Activated CD4-positive, alpha-beta T cell treated with anti-CD3 and anti-CD28 coated beads for 36 hours (primary cell): ENCODE measurements around the gene EMSY. TPM values are rescaled to one million over a fixed set of nuclear protein-coding genes. Genes with fewer than 3 reads are reported as not detected.
"Not testable (repeated sequence)": the region's sequence is repeated elsewhere in the genome, so short reads cannot be mapped to it uniquely, and the experiment has no call there.

Experiments
- ATAC-seq: fragments of 200-7000 bp; cut with Tn5 transposase; one replicate; pipeline ENCODE4 v1.10.0; 2021; ENCODE audit warnings: mild to moderate bottlenecking, moderate library complexity
- CTCF ChIA-PET: fragments of 350-600 bp; sonication (Branson Sonifier 250); formaldehyde crosslinking; loops from one replicate; lab custom pipeline; 2021; ENCODE audit warnings: antibody characterized with exemption; lab: Charles Lee
- POLR2A ChIA-PET: fragments of 350-600 bp; sonication (Branson Sonifier 250); formaldehyde crosslinking; loops from one replicate; lab custom pipeline; 2021; ENCODE audit warnings: antibody characterized with exemption, inconsistent platforms; lab: Charles Lee
- DNase-seq: peaks from one replicate; pipeline ENCODE4 v3.0.0-alpha.2; 2020
- H3K27ac Mint-ChIP-seq: one replicate; pipeline ENCODE4 v1.8.0; 2021; ENCODE audit warnings: mixed read lengths
- H3K27me3 Mint-ChIP-seq: one replicate; pipeline ENCODE4 v1.8.0; 2021; ENCODE audit warnings: mixed read lengths
- H3K36me3 Mint-ChIP-seq: one replicate; pipeline ENCODE4 v1.8.0; 2021; ENCODE audit warnings: low read depth, mixed read lengths
- H3K4me1 Mint-ChIP-seq: one replicate; pipeline ENCODE4 v1.8.0; 2021; ENCODE audit warnings: mixed read lengths
- H3K4me3 Mint-ChIP-seq: one replicate; pipeline ENCODE4 v1.8.0; 2021; ENCODE audit warnings: mild to moderate bottlenecking, moderate library complexity, mixed read lengths
- H3K9me3 Mint-ChIP-seq: one replicate; pipeline ENCODE4 v1.8.0; 2021; ENCODE audit warnings: low read depth, mixed read lengths
- intact Hi-C, 2 experiments: fragments of 100-400 bp; cut with DNase I in 1 of 2; cut with micrococcal nuclease in 1 of 2; formaldehyde crosslinking; loops; one replicate each; pipeline versions ENCODE4 v1.14.2 to v1.15.1; 2022 to 2024; cut with DNase I, micrococcal nuclease
- total RNA-seq, 2 experiments: library from RNA; stranded (reverse); gene quantifications; one replicate each; pipeline ENCODE4 v1.2.3, GENCODE V29; 2021

Gene EMSY
- total RNA-seq, 2 experiments from 2014 or later, result 28.5 to 35.4 TPM

DNA sequence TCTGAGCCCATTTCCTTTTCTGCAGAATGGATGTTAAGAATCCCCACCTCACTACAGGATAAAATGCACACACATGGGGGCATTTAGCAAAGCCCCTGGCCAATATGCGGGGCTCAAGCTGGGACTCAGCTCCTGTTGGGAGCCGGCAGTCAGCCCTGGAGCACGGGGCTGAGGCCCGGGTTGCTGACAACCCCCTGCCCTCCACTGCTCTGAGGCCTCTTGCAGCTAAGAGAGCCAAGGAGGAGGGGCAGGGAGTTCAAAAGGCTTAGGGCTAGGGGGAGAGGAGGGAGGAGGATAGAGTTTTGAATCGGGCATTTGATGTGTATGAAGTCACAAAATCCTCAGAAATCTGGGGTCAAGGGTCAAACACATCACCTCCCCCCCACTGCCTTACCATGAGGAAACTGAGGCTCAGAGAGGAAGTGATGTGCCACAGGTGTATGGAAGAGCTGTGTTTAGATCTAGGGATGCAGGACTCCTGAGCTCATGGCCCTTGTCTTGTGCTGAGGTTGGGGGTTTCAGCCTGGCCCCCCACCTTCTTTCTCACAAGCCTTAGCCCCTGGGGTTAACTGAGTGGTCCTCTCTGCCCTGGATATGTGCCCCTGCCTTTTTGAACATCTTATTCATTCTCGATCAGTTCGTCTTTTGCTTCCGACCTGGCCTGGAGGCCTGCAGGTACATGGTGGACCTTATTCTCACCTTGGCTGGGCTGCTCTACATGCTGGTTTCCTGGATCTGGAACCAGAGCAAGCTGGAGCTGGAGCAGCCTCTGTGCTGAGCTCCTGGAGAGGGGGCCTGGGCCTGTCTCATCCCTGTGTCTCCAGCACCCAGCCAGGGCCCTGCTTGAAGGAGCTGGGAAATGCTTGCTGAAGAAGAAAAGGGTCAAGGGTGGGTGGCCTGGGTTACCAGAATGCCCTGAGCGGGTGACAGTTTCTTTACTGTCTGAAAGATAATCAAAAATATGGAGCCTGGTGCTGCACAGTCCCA is 145.4 kb downstream of the EMSY start:
- Mint-ChIP-seq H3K4me3 (no peak overlapping the region), H3K27ac (peak overlapping the region; percentile 75), H3K36me3 (no peaks in the 10 kb centered on the region), H3K9me3 (no peaks in the 10 kb centered on the region), H3K4me1 (peaks cover 22% of the 10 kb centered on the region), H3K27me3 (peaks cover 2% of the 10 kb centered on the region)
- ChIA-PET CTCF (no interaction called here), POLR2A (interaction anchor here (0.8 kb wide), 1 partner anchor 40 kb away, joined by 3 read pairs; no protein-coding TSS in a partner anchor)
- intact Hi-C loops, result loop anchor here in 1 of 2 experiments (10.0 kb wide), 1 partner anchor 85 kb away; the partner anchor contains the start of gene LRRC32
- DNase-seq, result no peak
- no peak for ATAC-seq

GRCh38 chr11:76591416-76591815 is 146.6 kb downstream of the EMSY start:
- intact Hi-C loops, result loop anchor here in 1 of 2 experiments (10.0 kb wide), 1 partner anchor 83 kb away; the partner anchor contains the start of gene LRRC32
- ATAC-seq, result no peak
- Mint-ChIP-seq H3K36me3 (no peaks in the 10 kb centered on the region), H3K9me3 (no peaks in the 10 kb centered on the region), H3K27me3 (peaks cover 2% of the 10 kb centered on the region), H3K4me1 (peaks cover 22% of the 10 kb centered on the region), H3K4me3 (no peak overlapping the region), H3K27ac (no peak overlapping the region)
- CTCF ChIA-PET, result interaction anchor here (0.6 kb wide), 1 partner anchor 16 kb away, joined by 3 read pairs; no protein-coding TSS in a partner anchor
- no peak for DNase-seq
- POLR2A ChIA-PET, result no interaction called here

GRCh38 chr11:76592025-76592914 is 147.5 kb downstream of the EMSY start:
- Mint-ChIP-seq H3K36me3 (no peaks in the 10 kb centered on the region), H3K27me3 (peaks cover 4% of the 10 kb centered on the region), H3K9me3 (no peaks in the 10 kb centered on the region), H3K4me1 (peaks cover 22% of the 10 kb centered on the region), H3K27ac (no peak overlapping the region), H3K4me3 (no peak overlapping the region)
- CTCF ChIA-PET, result interaction anchor here (0.6 kb wide), 2 partner anchors 15 to 87 kb away, joined by 3 read pairs; no protein-coding TSS in a partner anchor
- POLR2A ChIA-PET, result no interaction called here
- ATAC-seq, result no peak
- intact Hi-C loops, result loop anchor here in 1 of 2 experiments (10.0 kb wide), 1 partner anchor 83 kb away; the partner anchor contains the start of gene LRRC32
- DNase-seq, result no peak

DNA sequence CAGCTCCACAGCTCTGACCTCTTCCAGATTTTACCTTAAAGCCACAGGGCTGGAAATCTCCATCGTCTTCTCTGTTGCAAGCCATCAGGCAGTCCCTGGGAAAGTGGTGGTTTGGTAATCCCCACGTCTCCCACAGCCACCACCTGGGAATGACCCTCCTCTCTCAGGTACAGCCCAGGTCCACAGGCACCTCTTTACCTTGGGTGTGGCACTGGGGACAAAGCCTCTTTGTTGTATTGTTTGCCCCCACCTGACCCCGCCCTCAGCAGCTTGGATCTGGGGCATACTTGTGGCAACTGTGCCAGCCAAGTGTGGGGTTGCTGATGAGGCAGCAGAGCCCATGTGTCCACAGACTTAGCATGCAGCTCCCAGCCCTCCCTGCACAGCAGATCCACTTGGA is 148.1 kb downstream of the EMSY start:
- no peak overlapping the region for H3K27ac Mint-ChIP-seq
- H3K4me1 Mint-ChIP-seq, result peaks cover 17% of the 10 kb centered on the region
- H3K4me3 Mint-ChIP-seq, result no peak overlapping the region
- CTCF ChIA-PET, result interaction anchor here (0.6 kb wide), 1 partner anchor 87 kb away, joined by 3 read pairs; no protein-coding TSS in a partner anchor
- H3K36me3 Mint-ChIP-seq, result no peaks in the 10 kb centered on the region
- intact Hi-C loops, result loop anchor here in 1 of 2 experiments (10.0 kb wide), 1 partner anchor 82 kb away; the partner anchor contains the start of gene LRRC32
- no peak for ATAC-seq
- H3K9me3 Mint-ChIP-seq, result no peaks in the 10 kb centered on the region
- POLR2A ChIA-PET, result no interaction called here
- H3K27me3 Mint-ChIP-seq, result peaks cover 4% of the 10 kb centered on the region
- no peak for DNase-seq

GRCh38 chr11:76595091-76595490 is 150.3 kb downstream of the EMSY start:
- ATAC-seq, CTCF ChIA-PET: not testable (repeated sequence)
- intact Hi-C loops, result loop anchor here in 1 of 2 experiments (10.0 kb wide), 1 partner anchor 80 kb away; the partner anchor contains the start of gene LRRC32

DNA sequence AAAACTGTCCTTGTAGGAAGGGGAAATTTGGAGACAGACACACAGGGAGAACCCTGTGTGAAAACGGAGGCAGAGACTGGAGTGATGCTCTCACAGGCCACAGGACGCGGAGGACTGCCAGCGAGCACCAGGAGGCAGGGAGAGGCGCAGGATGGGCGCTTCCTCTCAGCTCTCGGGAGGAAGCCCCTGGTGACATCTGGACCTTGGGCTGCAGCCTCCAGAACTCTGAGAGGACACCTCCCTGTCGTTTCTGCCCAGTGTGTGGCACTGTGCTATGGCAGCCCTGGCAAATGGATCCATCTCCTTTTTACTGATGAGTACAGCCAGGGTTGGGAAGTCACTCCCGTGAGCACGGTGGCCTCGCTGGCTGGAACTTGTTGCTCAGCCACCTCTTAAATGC is 151.8 kb downstream of the EMSY start:
- H3K27me3 Mint-ChIP-seq, result peaks cover 4% of the 10 kb centered on the region
- H3K4me3 Mint-ChIP-seq, result no peak overlapping the region
- ATAC-seq, result no peak
- no peak overlapping the region for H3K27ac Mint-ChIP-seq
- ChIA-PET POLR2A (no interaction called here), CTCF (no interaction called here)
- peaks cover 1% of the 10 kb centered on the region for H3K4me1 Mint-ChIP-seq
- H3K36me3 Mint-ChIP-seq, result no peaks in the 10 kb centered on the region
- intact Hi-C loops, result loop anchor here in 1 of 2 experiments (10.0 kb wide), 1 partner anchor 78 kb away; the partner anchor contains the start of gene LRRC32
- no peak for DNase-seq
- no peaks in the 10 kb centered on the region for H3K9me3 Mint-ChIP-seq

More at GRCh38 chr11:76595091-76595490, 150.3 kb downstream of the EMSY start:
- DNase-seq, POLR2A ChIA-PET, H3K9me3 Mint-ChIP-seq, H3K4me1 Mint-ChIP-seq, H3K27me3 Mint-ChIP-seq, H3K27ac Mint-ChIP-seq, H3K36me3 Mint-ChIP-seq, H3K4me3 Mint-ChIP-seq: not testable (repeated sequence)

DNA sequence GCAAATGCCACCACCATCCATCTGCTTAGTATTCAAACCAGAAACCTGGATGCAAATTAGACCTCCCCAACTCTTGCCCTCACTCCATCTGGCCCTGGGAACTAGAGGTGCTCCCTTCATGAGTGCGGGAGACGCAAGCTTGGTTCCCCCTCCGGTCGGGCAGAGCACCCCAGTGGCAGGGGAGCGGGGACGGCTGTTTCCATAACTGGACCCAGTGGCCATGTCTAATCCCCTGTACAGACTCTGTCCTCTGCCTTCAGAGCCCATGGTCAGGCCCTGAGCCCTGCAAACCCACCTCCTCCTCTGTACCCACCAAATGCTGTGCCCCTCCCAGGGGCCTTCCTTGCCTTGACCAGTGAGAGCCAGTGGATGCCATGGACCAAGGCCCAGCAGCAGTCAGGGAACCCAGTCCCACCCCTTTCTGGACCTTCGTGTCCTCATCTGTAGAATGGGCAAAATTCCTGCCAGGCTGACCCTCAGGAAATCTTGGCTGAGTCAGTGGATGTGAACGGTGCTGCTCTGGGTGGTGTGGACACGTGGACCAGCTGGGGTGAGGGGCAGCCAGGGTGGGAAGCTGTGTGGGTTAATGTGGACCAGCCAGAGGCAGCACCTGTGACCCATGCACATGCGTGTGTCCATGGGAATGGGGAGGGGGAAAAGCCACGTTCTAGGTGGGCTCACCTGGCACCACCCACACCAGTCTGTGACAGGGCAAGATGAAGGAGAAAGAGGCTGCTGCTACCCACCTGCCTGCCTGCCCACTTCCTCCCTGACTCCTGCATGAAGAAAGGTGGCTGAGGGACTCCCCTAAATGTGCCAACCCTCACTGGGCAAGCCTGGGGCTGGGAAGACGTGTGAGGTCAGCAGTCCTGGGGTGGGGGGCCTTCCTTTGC is 153.0 kb downstream of the EMSY start:
- POLR2A ChIA-PET, result no interaction called here
- Mint-ChIP-seq H3K9me3 (no peaks in the 10 kb centered on the region), H3K4me1 (peaks cover 1% of the 10 kb centered on the region), H3K27me3 (peaks cover 4% of the 10 kb centered on the region), H3K36me3 (no peaks in the 10 kb centered on the region), H3K4me3 (no peak overlapping the region), H3K27ac (no peak overlapping the region)
- ATAC-seq (peak; percentile 26), DNase-seq (no peak)
- CTCF ChIA-PET, result interaction anchor here (0.6 to 1.9 kb wide), 2 partner anchors 14 to 81 kb away, joined by 4 read pairs; no protein-coding TSS in a partner anchor
- intact Hi-C loops, result loop anchor here (1.0 to 10.0 kb wide), 2 partner anchors 77 to 84 kb away; partner anchors contain the start of gene LRRC32 (in 1 of the 2)

- ATAC-seq (peak; percentile 75), DNase-seq (peak; percentile 47)
- H3K9me3 Mint-ChIP-seq, result no peaks in the 10 kb centered on the region
- no peaks in the 10 kb centered on the region for H3K36me3 Mint-ChIP-seq
- H3K27me3 Mint-ChIP-seq, result peaks cover 4% of the 10 kb centered on the region
- intact Hi-C loops, result loop anchor here (1.0 to 10.0 kb wide), 2 partner anchors 76 to 83 kb away; partner anchors contain the start of gene LRRC32 (in 1 of the 2)
- H3K4me3 Mint-ChIP-seq, result no peak overlapping the region
- POLR2A ChIA-PET, result no interaction called here
- no peak overlapping the region for H3K27ac Mint-ChIP-seq
- CTCF ChIA-PET, result interaction anchor here (0.5 to 1.9 kb wide), 3 partner anchors 13 to 117 kb away, joined by 3 to 4 read pairs (median 4); no protein-coding TSS in a partner anchor
- H3K4me1 Mint-ChIP-seq, result peaks cover 1% of the 10 kb centered on the region
These were observed 153.6 kb downstream of the EMSY start for GRCh38 chr11:76598426-76598839.

GRCh38 chr11:76599041-76600013 is 154.5 kb downstream of the EMSY start:
- no peak for ATAC-seq
- Mint-ChIP-seq H3K27ac (no peak overlapping the region), H3K36me3 (no peaks in the 10 kb centered on the region), H3K4me1 (peaks cover 1% of the 10 kb centered on the region), H3K9me3 (no peaks in the 10 kb centered on the region), H3K4me3 (no peak overlapping the region), H3K27me3 (peaks cover 2% of the 10 kb centered on the region)
- no peak for DNase-seq
- ChIA-PET CTCF (interaction anchor here (0.5 to 1.9 kb wide), 5 partner anchors 12 to 116 kb away, joined by 3 to 4 read pairs (median 3); no protein-coding TSS in a partner anchor), POLR2A (no interaction called here)
- intact Hi-C loops, result loop anchor here in 1 of 2 experiments (10.0 kb wide), 1 partner anchor 75 kb away; the partner anchor contains the start of gene LRRC32
